Measurements from ENCODE around the gene MYO7B.

DNA sequence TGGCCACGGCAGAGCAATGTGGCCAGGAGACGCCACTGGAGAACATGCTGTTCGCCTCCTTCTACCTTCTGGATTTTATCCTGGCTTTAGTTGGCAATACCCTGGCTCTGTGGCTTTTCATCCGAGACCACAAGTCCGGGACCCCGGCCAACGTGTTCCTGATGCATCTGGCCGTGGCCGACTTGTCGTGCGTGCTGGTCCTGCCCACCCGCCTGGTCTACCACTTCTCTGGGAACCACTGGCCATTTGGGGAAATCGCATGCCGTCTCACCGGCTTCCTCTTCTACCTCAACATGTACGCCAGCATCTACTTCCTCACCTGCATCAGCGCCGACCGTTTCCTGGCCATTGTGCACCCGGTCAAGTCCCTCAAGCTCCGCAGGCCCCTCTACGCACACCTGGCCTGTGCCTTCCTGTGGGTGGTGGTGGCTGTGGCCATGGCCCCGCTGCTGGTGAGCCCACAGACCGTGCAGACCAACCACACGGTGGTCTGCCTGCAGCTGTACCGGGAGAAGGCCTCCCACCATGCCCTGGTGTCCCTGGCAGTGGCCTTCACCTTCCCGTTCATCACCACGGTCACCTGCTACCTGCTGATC, 115.4 kb downstream of the MYO7B start:
- TF ChIP-seq, protein P1, sequence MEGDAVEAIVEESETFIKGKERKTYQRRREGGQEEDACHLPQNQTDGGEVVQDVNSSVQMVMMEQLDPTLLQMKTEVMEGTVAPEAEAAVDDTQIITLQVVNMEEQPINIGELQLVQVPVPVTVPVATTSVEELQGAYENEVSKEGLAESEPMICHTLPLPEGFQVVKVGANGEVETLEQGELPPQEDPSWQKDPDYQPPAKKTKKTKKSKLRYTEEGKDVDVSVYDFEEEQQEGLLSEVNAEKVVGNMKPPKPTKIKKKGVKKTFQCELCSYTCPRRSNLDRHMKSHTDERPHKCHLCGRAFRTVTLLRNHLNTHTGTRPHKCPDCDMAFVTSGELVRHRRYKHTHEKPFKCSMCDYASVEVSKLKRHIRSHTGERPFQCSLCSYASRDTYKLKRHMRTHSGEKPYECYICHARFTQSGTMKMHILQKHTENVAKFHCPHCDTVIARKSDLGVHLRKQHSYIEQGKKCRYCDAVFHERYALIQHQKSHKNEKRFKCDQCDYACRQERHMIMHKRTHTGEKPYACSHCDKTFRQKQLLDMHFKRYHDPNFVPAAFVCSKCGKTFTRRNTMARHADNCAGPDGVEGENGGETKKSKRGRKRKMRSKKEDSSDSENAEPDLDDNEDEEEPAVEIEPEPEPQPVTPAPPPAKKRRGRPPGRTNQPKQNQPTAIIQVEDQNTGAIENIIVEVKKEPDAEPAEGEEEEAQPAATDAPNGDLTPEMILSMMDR (IDR thresholded peaks at IDR 0.05): no peak
- no peak for TF ChIP-seq POLR2A (IDR thresholded peaks at IDR 0.05)

All from tibial nerve (tissue), 3 donors.